ENCODE measurements around the gene MGLL. TPM values are rescaled to one million over a fixed set of nuclear protein-coding genes. Genes with fewer than 3 reads are reported as not detected.

Gene MGLL
- total and polyA plus RNA-seq, 2 donors (not counting 1 experiment from before 2014, with no cell fraction given) = 1.7 to 6.9 TPM

- H3K9ac ChIP-seq (ENCODE audit: low read length) = no peak overlapping the region
- Mint-ChIP-seq H3K4me3 (no peak overlapping the region), H3K9me3 (ENCODE audit: insufficient read depth) (no peaks in the 10 kb centered on the region), H3K27me3 (no peaks in the 10 kb centered on the region), H3K27ac (no peak overlapping the region), H3K4me1 (peaks cover 2% of the 10 kb centered on the region)
- no peaks in the 10 kb centered on the region for H3K9me3 ChIP-seq (ENCODE audit: control extremely low read depth in 1 of 3, control insufficient read depth in 2 of 3, insufficient read depth in 1 of 3, low read length in 2 of 3)
- H2AFZ ChIP-seq (ENCODE audit: insufficient read depth, low read depth, low read length, poor library complexity, severe bottlenecking) = no peak overlapping the region
- ChIA-PET POLR2A (interaction anchor here (0.6 kb wide), 1 partner anchor 20 kb away, joined by 9 read pairs; no protein-coding TSS in a partner anchor), CTCF (interaction anchor here (1.2 kb wide), 1 partner anchor 121 kb away, joined by 3 read pairs; no protein-coding TSS in a partner anchor)
- no peak overlapping the region for H3K27ac ChIP-seq (ENCODE audit: low read length in 2 of 2)
- H3K4me1 ChIP-seq (ENCODE audit: control insufficient read depth in 2 of 2, insufficient read depth in 2 of 2, low read length in 2 of 2) = no peaks in the 10 kb centered on the region
- no peaks in the 10 kb centered on the region for H3K27me3 ChIP-seq (replicated peaks in 1 of 4; ENCODE audit: control extremely low read depth in 1 of 4, control insufficient read depth in 3 of 4, insufficient read depth in 4 of 4, low read length in 3 of 4)
- ATAC-seq (ENCODE audit: low read depth) = no peak
- H4K20me1 ChIP-seq (ENCODE audit: control insufficient read depth, insufficient read depth, low read length, poor library complexity, severe bottlenecking) = no peaks in the 10 kb centered on the region
- no peak overlapping the region for H3K4me2 ChIP-seq (replicated peaks; ENCODE audit: low read depth, low read length, poor library complexity, severe bottlenecking)
- intact Hi-C loops (cut with micrococcal nuclease) = no loop called here
- H3K4me3 ChIP-seq (ENCODE audit: control extremely low read depth in 1 of 5, extremely low read depth in 1 of 5, insufficient read depth in 1 of 5, low read depth in 2 of 5, low read length in 4 of 5) = no peak overlapping the region
- no peak for DNase-seq
- no peak for TF ChIP-seq CTCF (IDR thresholded peaks at IDR 0.05)
- TF ChIP-seq EZH2 (IDR thresholded peaks at IDR 0.05; ENCODE audit: borderline replicate concordance, insufficient read depth, low read depth, low read length, poor library complexity, severe bottlenecking) = no peak
- no peaks in the 10 kb centered on the region for H3K36me3 ChIP-seq (replicated peaks in 1 of 2; ENCODE audit: control extremely low read depth in 1 of 2, control insufficient read depth in 1 of 2, extremely low read depth in 1 of 2, insufficient read depth in 2 of 2, low read length in 1 of 2)
- WGBS (ENCODE audit: insufficient coverage) = 100% methylated on average over 1 of the region's 3 CpGs
- no peaks in the 10 kb centered on the region for H3K79me2 ChIP-seq (ENCODE audit: control insufficient read depth, insufficient read depth, low read length)
Observed at GRCh38 chr3:127811717-127812116, 10.6 kb downstream of the MGLL start.

GRCh38 chr3:127809611-127810010 lies 12.7 kb downstream of the MGLL start:
- no peaks in the 10 kb centered on the region for H3K9me3 Mint-ChIP-seq (ENCODE audit: insufficient read depth)
- Histone ChIP-seq H3K4me1 (ENCODE audit: control insufficient read depth in 2 of 2, insufficient read depth in 2 of 2, low read length in 2 of 2) (no peaks in the 10 kb centered on the region), H3K36me3 (replicated peaks in 1 of 2; ENCODE audit: control extremely low read depth in 1 of 2, control insufficient read depth in 1 of 2, extremely low read depth in 1 of 2, insufficient read depth in 2 of 2, low read length in 1 of 2) (no peaks in the 10 kb centered on the region), H3K4me2 (replicated peaks; ENCODE audit: low read depth, low read length, poor library complexity, severe bottlenecking) (no peak overlapping the region), H3K27me3 (replicated peaks in 1 of 4; ENCODE audit: control extremely low read depth in 1 of 4, control insufficient read depth in 3 of 4, insufficient read depth in 4 of 4, low read length in 3 of 4) (no peaks in the 10 kb centered on the region), H3K9ac (ENCODE audit: low read length) (no peak overlapping the region), H4K20me1 (ENCODE audit: control insufficient read depth, insufficient read depth, low read length, poor library complexity, severe bottlenecking) (no peaks in the 10 kb centered on the region), H3K4me3 (ENCODE audit: control extremely low read depth in 1 of 5, extremely low read depth in 1 of 5, insufficient read depth in 1 of 5, low read depth in 2 of 5, low read length in 4 of 5) (no peak overlapping the region), H3K9me3 (ENCODE audit: control extremely low read depth in 1 of 3, control insufficient read depth in 2 of 3, insufficient read depth in 1 of 3, low read length in 2 of 3) (no peaks in the 10 kb centered on the region), H3K27ac (ENCODE audit: low read length in 2 of 2) (no peak overlapping the region), H2AFZ (ENCODE audit: insufficient read depth, low read depth, low read length, poor library complexity, severe bottlenecking) (no peak overlapping the region), H3K79me2 (ENCODE audit: control insufficient read depth, insufficient read depth, low read length) (no peaks in the 10 kb centered on the region)
- DNase-seq = no peak
- no peaks in the 10 kb centered on the region for H3K27me3 Mint-ChIP-seq
- ChIA-PET CTCF (no interaction called here), POLR2A (no interaction called here)
- H3K4me1 Mint-ChIP-seq = peaks cover 2% of the 10 kb centered on the region
- no peak for ATAC-seq (ENCODE audit: low read depth)
- no peak overlapping the region for H3K27ac Mint-ChIP-seq
- TF ChIP-seq CTCF (IDR thresholded peaks at IDR 0.05) (no peak), EZH2 (IDR thresholded peaks at IDR 0.05; ENCODE audit: borderline replicate concordance, insufficient read depth, low read depth, low read length, poor library complexity, severe bottlenecking) (no peak)
- no peak overlapping the region for H3K4me3 Mint-ChIP-seq
- intact Hi-C loops (cut with micrococcal nuclease) = no loop called here
- WGBS (ENCODE audit: insufficient coverage) = 100% methylated on average over 2 of the region's 2 CpGs
